HG03066 (cell line): ENCODE data around the gene SLC52A3.
"Not testable (repeated sequence)": the region's sequence is repeated elsewhere in the genome, so short reads cannot be mapped to it uniquely, and the experiment has no call there.

Experiments used
- ATAC-seq: cut with Tn5 transposase; IDR thresholded peaks from one replicate; pipeline ENCODE4 v1.9.1; 2021; ENCODE audit warnings: low read depth; ENCODE audit not compliant: unreplicated experiment

The SLC52A3 gene

DNA sequence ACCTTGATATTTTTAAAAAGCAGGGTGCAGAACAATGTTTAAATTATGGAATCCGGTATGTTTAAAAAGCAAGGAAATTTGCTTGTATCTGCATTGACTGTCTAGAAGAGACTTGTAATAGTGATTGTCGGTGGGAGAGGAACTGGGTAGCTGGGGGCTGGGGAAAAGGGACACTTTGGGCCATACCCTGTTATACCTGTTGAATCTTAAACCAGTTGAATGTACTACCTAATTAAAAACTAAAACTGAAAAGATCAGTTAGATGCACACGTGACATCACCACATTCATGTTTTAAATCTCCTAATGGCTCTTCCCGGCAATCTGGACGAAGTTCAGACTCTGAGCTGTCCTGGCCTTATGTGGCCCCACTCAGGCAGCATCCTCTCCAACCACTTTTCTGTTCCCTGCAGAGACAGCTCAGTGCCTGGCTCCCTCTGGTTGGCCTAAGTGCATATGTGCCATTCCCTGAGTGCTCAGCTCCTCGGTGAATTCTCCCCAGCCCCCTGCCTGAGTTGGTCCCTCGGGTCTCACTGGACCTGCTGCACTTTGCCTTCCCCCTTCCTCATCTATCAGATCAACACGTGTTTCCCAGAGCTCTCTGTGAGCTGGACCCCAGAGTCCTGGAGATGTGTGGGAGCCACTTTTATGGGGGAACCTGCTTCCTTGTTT lies 36.3 kb downstream of the SLC52A3 start:
- ATAC-seq: no peak

DNA sequence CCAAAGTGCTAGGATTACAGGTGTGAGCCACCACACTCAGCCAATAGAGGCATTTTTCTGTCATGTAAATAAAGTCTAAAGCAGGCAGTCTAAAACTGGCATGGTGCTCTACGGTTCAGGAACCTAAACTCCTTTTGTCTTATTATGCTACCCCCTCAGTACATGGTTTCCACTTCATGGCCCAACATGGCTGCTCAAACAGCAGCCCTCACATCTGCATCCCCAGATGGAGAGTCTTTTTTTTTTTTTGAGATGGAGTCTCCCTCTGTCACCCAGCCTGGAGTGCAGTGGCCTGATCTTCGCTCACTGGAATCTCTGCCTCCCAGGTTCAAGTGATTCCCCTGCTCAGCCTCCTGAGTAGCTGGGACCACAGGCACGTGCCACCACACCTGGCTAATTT lies 38.3 kb downstream of the SLC52A3 start:
- ATAC-seq: no peak

DNA sequence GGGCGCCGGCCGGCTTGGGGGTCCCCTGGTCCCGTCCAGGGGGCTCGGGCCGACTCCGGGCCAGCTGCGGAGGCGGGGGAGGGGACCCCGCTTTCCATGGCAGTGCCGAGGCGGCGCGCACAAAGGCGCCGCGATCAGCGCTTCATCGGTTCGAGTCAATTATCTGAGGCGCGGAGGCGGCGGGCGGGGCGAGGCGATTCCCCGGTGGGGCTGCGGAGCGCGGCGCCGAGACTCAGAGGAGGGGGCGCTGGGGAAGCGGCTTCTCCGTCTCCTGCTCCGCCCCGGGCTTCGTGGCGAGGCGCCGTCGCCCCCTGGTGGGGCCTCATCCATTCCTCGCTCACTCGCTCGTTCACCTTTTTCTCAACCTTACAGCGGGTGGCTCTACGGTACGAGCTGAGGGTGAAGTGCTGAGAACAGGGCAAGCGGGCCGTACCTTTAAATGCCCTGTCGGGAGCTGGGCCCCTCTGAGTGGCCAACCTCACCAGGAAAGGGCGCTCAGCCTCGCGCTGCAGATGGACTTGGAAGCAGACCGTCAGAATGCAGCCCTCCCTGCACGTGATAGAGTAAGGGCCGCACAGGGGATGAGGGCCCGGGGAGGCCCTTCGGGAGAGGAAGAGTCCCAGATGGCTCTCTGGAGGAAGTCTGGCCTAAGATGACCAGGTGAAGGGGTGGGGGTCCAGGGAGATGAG lies 39.9 kb downstream of the SLC52A3 start:
- no peak for ATAC-seq

DNA sequence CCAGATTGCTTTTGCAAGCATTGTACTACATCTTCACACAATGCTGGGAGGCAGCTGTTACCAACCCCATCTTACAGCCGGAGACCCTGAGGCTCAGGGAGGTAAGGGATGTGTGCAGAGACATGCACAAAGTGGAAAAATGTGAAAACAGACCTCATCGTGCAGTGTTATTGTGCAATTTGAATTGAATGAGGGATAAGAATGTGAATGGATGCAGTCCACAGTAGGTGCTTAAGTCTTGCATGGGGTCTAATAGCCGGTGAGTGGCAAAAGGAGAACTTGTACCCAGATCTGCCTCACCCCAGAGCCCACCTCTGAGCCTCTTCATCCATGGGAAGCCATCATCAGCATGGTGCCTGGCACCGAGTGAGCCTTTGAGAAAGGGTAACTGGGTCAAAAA lies 42.1 kb downstream of the SLC52A3 start:
- ATAC-seq: no peak

DNA sequence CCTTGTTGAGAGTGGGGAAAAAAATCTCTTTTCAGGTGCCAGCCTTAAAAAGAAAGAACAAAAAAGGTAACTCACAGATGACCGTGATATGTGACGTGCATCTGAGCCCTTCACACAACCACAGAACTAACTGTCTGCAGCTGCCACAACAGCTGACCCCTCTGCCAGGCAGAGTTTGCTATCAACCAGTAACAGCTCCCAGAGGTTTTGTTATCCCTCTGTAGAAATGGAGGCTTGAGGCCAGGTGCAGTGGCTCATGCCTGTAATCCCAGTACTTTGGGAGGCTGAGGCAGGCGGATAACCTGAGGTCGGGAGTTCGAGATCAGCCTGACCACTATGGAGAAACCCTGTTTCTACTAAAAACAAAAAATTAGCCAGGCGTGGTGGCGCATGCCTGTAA lies 42.8 kb downstream of the SLC52A3 start:
- ATAC-seq: no peak

DNA sequence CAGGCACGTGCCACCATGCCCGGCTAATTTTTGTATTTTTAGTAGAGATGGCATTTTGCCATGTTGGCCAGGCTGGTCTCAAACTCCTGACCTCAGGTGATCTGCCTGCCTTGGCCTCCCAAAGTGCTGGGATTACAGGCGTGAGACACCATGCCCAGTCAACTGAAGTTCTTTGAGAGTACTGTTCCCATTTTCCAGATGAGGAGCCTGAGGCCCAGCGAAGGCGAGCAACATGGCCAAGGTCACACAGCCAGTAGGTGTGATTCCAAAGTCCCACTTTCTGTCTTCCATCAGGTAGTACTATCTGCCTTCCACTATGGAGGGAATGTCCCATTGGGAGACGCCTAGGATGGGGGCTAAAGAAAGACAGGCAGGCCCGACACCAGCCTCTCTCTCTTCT lies 43.5 kb downstream of the SLC52A3 start:
- not testable (repeated sequence) for ATAC-seq

DNA sequence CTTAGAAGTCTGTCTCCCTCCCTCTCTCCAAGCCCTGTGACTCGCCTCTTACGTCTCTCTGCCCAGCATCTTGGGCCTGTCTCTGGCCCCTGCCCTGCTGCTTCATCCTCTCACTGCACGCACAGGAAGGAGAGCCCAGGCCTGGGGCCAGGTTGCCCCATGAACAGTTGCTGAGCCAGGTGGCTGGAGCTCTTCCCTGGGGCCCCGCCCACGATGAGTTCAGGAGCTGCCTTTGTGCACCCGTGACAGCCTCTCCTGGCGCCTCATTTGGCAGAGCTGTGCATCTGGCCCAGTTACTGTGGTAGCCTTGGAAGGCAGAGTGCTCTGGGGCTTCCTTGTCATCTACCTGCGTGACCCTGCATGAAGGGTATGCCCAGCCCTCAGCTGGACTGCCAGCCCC lies 44.5 kb downstream of the SLC52A3 start:
- ATAC-seq: no peak

DNA sequence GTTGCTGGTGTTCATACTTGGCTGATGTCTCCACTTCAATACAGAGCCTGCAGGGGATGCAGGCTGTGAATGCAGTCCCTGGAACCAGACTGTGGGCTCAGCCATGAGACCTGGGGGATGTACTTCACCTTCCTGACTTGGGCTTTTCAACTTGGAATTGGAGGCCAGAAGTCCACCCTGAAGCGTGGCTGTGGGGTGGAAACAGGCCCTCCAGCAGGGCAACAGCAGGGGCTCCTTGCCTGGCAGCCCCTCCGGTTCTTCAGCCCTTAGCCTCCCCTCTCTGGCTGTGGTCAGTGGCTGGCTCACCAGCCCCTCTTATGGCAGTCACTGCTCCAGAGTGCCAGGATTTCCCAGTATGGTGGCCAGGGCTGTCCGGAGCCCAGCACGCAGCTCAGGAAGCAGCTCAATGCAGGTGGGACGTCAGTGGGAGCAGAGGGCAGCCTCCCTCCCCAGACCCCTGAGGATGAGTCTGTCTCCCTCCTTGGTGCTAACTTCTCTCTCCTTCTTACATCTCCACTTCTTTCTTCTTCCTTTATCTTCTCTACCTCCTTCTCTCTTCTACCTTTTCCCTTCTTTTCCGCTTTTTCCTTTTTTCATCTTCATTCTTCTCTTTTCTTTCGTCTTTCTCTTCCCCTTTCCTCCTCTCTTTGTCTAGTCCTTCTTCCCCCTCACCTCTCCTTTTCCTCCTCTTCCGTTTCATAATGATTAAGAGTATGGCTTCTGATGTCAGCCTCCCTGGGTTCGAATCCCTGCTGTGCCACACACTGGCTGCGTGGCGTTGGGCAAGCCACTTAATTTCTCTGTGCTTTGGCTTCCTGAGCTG lies 45.3 kb downstream of the SLC52A3 start:
- ATAC-seq: no peak

DNA sequence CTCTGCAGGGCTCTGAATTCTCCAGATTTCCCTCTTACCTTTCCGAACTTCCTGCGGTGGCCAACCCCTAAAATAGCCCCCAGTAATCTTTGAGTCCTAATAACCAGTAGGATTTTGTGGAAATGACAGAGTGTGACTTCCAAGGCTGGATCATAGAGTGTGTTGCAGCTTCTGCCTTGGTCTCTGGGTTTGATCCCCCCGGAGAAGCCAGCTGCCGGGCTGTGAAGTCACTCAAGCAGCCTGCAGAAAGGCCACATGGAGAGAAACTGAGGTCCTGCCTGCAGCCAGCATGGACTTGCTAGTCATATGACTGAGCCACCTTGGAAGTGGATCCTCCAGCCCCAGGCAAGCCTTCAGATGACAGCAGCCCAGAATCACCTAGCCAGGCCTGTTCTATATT lies 46.4 kb downstream of the SLC52A3 start:
- ATAC-seq: no peak

DNA sequence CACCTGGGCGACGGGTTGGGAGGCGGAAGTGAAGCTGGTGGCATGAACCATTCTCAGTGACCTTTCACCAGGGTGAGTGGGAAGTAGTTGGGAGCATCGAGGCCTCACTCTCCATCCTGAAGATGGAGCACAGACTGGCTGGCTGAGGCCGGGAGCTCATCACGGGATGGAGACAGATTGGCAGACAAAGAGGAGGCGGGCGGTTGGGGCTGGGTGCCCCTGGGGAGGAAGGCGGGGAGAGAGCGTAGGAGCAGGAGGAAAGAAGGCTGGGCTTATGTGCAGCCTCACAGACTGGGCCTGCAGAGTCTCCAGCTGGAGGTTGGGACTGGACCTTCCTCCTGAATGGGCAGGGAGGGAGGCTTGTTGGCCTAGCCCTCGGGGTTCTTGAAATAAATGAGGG lies 48.5 kb downstream of the SLC52A3 start:
- no peak for ATAC-seq

DNA sequence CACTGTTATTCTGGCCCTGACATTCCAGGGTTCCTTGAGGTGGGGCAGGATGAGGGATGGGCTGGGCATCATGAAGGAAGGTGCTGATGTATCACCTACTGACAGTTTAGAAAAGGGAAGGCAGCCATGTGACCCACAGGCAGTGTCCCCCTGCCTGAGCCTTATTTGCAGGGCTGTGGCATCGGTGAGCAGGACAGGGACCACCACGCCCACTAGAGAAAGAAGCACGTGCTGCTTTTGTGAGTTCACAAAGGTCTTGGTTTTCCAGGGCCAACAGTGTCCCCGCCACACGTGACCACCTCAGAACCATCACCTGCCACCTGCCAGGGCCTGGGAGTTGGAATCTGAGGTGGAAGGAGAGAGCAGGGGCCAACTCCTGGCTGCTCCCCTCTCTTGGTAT lies 49.2 kb downstream of the SLC52A3 start:
- no peak for ATAC-seq

DNA sequence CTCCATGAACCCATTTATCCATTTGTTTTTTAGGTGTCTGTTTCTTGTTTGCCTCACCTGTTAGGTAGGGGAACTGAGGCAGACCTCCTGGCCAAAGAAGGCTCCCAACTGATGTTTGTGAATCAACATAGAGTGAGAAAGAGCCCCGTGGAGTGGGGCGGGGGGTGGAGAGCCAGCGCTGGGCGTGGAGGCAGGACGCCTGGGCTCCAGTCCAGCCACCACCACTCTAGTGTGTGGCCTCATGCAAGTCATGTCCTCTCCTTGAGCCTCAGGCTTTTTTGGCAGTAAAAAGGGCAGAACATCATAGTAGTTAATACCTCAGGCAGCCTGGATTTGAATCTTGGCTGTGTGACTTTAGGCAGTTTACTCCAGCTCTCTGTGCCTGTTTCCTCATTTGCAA lies 50.5 kb downstream of the SLC52A3 start:
- no peak for ATAC-seq

DNA sequence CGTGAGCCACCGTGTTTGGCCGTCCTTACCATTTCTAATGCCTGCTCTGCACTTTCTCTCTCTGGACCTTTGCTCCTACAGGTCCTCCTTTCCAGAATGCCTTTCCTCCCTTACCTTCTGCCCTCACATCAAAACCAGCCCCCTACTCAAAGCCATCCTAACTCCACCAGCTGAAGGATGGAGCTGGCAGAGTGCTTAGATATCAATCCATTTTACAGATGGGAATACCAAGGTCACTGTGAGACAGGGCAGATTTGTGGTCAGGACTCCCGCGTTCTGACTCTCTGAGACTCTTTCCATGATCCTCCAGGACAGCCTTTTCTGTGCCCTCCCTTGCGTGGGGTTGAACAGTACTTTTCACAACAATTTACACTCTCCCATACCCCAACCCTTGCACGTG lies 51.0 kb downstream of the SLC52A3 start:
- ATAC-seq: no peak

DNA sequence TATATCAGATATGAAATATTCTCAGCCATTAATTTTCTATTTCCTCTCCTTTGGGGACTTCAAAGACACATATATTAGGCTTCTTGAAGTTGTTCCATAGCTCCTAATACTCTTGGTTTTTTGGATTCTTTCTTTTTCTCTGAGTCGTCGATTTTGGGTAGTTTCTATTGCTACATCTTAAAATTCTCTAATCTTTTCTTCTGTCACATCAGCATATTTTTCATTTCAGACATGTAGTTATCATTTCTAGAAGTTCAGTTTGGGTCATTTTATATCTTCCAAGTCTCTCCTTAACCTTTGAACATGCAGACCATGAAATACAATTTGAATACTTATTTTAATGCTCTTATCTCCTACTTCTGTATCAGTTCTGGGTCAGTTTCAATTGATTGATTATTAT lies 53.8 kb downstream of the SLC52A3 start:
- ATAC-seq: no peak

DNA sequence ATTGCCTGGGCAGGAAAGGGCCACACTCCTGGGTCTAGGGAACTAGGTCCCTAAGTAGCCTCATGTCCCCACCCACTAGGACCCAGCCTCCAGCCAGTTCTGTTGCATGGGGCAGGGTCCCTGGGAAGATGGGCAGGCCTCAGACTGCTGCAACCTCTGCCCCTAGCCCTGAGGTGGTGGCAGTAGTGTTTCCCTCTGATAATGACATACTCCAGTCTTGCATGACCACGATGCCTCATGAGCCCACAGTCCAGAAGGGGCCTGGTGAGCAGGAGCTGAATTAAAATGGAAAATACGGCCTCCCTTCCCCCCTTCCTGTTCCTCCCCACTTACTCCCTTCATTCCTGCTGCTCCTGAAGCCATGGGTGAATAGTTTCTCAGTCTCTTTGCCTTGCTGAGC lies 56.7 kb downstream of the SLC52A3 start:
- no peak for ATAC-seq

DNA sequence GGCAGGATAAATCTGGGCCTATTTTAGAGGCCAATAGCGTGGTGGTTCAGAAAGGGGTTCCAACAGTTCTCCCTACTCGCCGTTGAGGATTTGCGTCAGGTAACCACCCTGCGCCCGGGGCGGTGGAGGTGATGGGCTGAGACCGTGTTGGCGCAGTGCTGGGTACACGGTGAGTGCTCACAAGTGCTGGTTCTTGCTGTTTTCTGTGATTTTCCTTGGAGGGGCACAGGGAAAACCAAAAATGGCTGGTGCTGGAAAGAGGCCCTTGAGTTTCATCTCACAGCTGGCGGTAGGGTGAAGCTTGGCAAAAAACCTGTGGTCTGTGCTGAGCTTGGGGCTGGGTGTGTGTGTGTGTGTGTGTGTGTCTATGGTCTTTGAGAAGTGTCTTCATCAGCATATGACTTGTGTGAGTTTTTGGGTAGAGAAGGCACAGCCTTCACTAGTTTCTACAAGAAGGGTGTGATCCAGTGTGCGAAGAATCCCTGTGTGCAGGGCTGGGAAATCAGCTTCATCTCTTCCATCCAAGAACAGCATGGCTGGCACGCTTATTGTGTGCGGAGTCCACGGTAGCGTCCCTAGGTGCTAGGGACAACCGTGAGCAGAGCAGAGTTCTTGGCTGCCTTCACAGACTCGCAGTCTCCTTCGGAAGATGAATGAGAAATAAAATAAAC lies 57.4 kb downstream of the SLC52A3 start:
- no peak for ATAC-seq
